GM12878 (cell line): ENCODE results near the gene FOXI1.

ENCODE experiments used
- CBX3 ChIP-seq: fragments of 200-600 bp; sonication (generic); IDR thresholded peaks from 2 replicates; pipeline ENCODE4 v1.6.1; 2016; ENCODE audit warnings: low read depth, borderline replicate concordance
- EZH2 ChIP-seq: IDR thresholded peaks from 2 replicates; pipeline ENCODE4 v1.6.1; 2012; ENCODE audit warnings: low read depth, mild to moderate bottlenecking, control low read depth, inconsistent platforms, low read length, borderline replicate concordance; ENCODE audit not compliant: control insufficient read depth
- MEF2A ChIP-seq: IDR thresholded peaks from 2 replicates; pipeline ENCODE4 v1.6.1; 2011; ENCODE audit warnings: low read depth, mild to moderate bottlenecking, low read length, moderate library complexity; ENCODE audit not compliant: insufficient read depth
- NFYB ChIP-seq: IDR thresholded peaks from 2 replicates; pipeline ENCODE4 v1.6.1; 2011; ENCODE audit warnings: low read depth, mild to moderate bottlenecking, low read length, improper control_type of control experiment, moderate library complexity; ENCODE audit not compliant: insufficient read depth
- TBL1XR1 ChIP-seq: IDR thresholded peaks from 2 replicates; pipeline ENCODE4 v1.6.1; 2012; ENCODE audit warnings: low read depth, low read length, improper control_type of control experiment
- ZZZ3 ChIP-seq: IDR thresholded peaks from 2 replicates; pipeline ENCODE4 v1.6.1; 2011; ENCODE audit warnings: low read depth; ENCODE audit not compliant: control insufficient read depth, insufficient read length
- TF ChIP-seq, protein P1 (sequence below): IDR thresholded peaks from 2 replicates; pipeline ENCODE4 v1.6.1; 2012; ENCODE audit warnings: mild to moderate bottlenecking, low read depth, low read length
- TF ChIP-seq, protein P2 (sequence below), 3 experiments: IDR thresholded peaks in 2 of 3; conservative IDR thresholded peaks in 1 of 3; 2 replicates each; pipeline ENCODE4 v1.5.1; 2011; ENCODE audit warnings: low read depth in 3 of 3, low read length in 3 of 3, mild to moderate bottlenecking in 3 of 3, control low read depth in 2 of 3, moderate library complexity in 2 of 3, inconsistent platforms in 1 of 3, mixed read lengths in 1 of 3; ENCODE audit not compliant: control insufficient read depth in 2 of 3, insufficient read depth in 1 of 3; ENCODE audit errors: extremely low read depth in 1 of 3
- TF ChIP-seq, protein P3 (sequence below): IDR thresholded peaks from 2 replicates; pipeline ENCODE4 v1.6.1; 2011; ENCODE audit warnings: low read depth, low read length, improper control_type of control experiment, borderline replicate concordance
- TF ChIP-seq, protein P4 (sequence below): fragments of 450-650 bp; IDR thresholded peaks from 2 replicates; pipeline ENCODE4 v1.6.1; 2016; ENCODE audit warnings: mild to moderate bottlenecking

DNA sequence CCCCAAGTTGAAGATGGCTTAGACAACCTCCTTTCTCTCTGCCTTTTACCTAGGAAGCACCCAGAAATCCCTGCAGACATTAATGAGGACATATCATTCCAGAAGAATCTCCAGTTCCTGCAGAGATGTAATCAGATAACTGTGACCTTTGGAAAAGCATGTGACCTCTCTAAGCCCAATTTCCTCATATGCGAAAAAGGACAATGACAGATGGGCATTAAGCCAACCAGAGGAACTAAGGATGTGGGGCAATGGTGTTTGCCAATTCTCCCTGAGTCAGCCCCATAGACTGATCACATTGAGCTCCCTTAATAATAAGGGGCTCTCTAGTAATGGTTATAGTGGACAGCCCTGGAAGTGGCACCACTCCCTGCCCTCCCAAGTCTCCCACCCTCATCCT, 10.1 kb upstream of the FOXI1 start:
- TF ChIP-seq ZZZ3 (no peak), CBX3 (no peak), TBL1XR1 (no peak), MEF2A (no peak), EZH2 (no peak), NFYB (no peak)
- TF ChIP-seq, protein P1, sequence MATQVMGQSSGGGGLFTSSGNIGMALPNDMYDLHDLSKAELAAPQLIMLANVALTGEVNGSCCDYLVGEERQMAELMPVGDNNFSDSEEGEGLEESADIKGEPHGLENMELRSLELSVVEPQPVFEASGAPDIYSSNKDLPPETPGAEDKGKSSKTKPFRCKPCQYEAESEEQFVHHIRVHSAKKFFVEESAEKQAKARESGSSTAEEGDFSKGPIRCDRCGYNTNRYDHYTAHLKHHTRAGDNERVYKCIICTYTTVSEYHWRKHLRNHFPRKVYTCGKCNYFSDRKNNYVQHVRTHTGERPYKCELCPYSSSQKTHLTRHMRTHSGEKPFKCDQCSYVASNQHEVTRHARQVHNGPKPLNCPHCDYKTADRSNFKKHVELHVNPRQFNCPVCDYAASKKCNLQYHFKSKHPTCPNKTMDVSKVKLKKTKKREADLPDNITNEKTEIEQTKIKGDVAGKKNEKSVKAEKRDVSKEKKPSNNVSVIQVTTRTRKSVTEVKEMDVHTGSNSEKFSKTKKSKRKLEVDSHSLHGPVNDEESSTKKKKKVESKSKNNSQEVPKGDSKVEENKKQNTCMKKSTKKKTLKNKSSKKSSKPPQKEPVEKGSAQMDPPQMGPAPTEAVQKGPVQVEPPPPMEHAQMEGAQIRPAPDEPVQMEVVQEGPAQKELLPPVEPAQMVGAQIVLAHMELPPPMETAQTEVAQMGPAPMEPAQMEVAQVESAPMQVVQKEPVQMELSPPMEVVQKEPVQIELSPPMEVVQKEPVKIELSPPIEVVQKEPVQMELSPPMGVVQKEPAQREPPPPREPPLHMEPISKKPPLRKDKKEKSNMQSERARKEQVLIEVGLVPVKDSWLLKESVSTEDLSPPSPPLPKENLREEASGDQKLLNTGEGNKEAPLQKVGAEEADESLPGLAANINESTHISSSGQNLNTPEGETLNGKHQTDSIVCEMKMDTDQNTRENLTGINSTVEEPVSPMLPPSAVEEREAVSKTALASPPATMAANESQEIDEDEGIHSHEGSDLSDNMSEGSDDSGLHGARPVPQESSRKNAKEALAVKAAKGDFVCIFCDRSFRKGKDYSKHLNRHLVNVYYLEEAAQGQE, result no peak
- TF ChIP-seq, protein P2, sequence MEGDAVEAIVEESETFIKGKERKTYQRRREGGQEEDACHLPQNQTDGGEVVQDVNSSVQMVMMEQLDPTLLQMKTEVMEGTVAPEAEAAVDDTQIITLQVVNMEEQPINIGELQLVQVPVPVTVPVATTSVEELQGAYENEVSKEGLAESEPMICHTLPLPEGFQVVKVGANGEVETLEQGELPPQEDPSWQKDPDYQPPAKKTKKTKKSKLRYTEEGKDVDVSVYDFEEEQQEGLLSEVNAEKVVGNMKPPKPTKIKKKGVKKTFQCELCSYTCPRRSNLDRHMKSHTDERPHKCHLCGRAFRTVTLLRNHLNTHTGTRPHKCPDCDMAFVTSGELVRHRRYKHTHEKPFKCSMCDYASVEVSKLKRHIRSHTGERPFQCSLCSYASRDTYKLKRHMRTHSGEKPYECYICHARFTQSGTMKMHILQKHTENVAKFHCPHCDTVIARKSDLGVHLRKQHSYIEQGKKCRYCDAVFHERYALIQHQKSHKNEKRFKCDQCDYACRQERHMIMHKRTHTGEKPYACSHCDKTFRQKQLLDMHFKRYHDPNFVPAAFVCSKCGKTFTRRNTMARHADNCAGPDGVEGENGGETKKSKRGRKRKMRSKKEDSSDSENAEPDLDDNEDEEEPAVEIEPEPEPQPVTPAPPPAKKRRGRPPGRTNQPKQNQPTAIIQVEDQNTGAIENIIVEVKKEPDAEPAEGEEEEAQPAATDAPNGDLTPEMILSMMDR (IDR thresholded peaks at IDR 0.05 in 2 of 3, conservative IDR thresholded peaks at IDR 0.05 in 1 of 3; ENCODE audit: control insufficient read depth in 2 of 3, extremely low read depth in 1 of 3, insufficient read depth in 1 of 3, low read depth in 3 of 3, low read length in 3 of 3), result no peak
- TF ChIP-seq, protein P3, sequence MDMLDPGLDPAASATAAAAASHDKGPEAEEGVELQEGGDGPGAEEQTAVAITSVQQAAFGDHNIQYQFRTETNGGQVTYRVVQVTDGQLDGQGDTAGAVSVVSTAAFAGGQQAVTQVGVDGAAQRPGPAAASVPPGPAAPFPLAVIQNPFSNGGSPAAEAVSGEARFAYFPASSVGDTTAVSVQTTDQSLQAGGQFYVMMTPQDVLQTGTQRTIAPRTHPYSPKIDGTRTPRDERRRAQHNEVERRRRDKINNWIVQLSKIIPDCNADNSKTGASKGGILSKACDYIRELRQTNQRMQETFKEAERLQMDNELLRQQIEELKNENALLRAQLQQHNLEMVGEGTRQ, result no peak
- TF ChIP-seq, protein P4, sequence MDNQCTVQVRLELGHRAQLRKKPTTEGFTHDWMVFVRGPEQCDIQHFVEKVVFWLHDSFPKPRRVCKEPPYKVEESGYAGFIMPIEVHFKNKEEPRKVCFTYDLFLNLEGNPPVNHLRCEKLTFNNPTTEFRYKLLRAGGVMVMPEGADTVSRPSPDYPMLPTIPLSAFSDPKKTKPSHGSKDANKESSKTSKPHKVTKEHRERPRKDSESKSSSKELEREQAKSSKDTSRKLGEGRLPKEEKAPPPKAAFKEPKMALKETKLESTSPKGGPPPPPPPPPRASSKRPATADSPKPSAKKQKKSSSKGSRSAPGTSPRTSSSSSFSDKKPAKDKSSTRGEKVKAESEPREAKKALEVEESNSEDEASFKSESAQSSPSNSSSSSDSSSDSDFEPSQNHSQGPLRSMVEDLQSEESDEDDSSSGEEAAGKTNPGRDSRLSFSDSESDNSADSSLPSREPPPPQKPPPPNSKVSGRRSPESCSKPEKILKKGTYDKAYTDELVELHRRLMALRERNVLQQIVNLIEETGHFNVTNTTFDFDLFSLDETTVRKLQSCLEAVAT, result no peak
